ENCODE results near the gene FCER2.

DNA sequence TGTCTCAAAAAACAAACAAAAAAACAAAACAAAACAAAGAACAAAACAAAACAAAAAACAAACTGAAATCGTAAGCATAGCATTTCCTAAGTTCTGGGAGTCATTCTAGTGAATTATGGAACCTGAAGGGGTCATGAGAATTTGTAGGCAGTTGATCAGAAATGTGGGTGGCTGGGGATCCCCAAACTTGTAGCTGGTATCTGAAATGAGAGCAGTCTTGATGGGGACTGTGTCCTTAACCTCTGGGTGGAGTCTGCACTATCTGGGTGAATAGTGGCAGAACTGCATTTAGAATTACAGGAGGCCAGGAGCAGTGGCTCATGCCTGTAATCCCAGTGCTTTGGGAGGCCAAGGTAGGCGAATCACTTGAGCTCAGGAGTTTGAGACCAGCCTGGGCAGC lies 23.9 kb upstream of the FCER2 start:
- TF ChIP-seq, protein P1, sequence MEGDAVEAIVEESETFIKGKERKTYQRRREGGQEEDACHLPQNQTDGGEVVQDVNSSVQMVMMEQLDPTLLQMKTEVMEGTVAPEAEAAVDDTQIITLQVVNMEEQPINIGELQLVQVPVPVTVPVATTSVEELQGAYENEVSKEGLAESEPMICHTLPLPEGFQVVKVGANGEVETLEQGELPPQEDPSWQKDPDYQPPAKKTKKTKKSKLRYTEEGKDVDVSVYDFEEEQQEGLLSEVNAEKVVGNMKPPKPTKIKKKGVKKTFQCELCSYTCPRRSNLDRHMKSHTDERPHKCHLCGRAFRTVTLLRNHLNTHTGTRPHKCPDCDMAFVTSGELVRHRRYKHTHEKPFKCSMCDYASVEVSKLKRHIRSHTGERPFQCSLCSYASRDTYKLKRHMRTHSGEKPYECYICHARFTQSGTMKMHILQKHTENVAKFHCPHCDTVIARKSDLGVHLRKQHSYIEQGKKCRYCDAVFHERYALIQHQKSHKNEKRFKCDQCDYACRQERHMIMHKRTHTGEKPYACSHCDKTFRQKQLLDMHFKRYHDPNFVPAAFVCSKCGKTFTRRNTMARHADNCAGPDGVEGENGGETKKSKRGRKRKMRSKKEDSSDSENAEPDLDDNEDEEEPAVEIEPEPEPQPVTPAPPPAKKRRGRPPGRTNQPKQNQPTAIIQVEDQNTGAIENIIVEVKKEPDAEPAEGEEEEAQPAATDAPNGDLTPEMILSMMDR (IDR thresholded peaks at IDR 0.05), result no peak
- no peak for TF ChIP-seq POLR2A (IDR thresholded peaks at IDR 0.05)
